Right cardiac atrium (tissue), 5 donors: Measurements from ENCODE around the gene NELL1. TPM values are rescaled to one million over a fixed set of nuclear protein-coding genes. Genes with fewer than 3 reads are reported as not detected.

Experiments used
- ATAC-seq, 2 donors: fragments of 200-7000 bp; cut with Tn5 transposase; one replicate each; pipeline versions ENCODE4 v1.8.0 to v1.9.1; 2020; ENCODE audit warnings: moderate library complexity in 2 of 2, mild to moderate bottlenecking in 1 of 2
- DNase-seq, 3 donors: peaks; one replicate each; pipeline ENCODE4 v3.0.0-alpha.2; 2020
- H3K27ac ChIP-seq: one replicate; pipeline ENCODE4 v1.5.1; 2013; ENCODE audit warnings: mild to moderate bottlenecking, low read length, control low read depth, moderate library complexity
- H3K27me3 ChIP-seq: one replicate; pipeline ENCODE4 v1.6.1; 2013; ENCODE audit not compliant: control insufficient read depth, insufficient read depth
- H3K4me1 ChIP-seq: one replicate; pipeline ENCODE4 v1.6.1; 2013; ENCODE audit warnings: low read length; ENCODE audit not compliant: control insufficient read depth, insufficient read depth
- H3K4me3 ChIP-seq: one replicate; pipeline ENCODE4 v1.5.1; 2013; ENCODE audit warnings: low read length, control low read depth
- H3K9me3 ChIP-seq: one replicate; pipeline ENCODE4 v1.6.1; 2013; ENCODE audit warnings: low read length; ENCODE audit not compliant: control insufficient read depth
- WGBS: extraction: QIAGEN DNeasy Blood & Tissue Kit; methylation state at CpG from one replicate; pipeline ENCODE4 v1.1.7; 2013; 5-methylcytosine and 5-hydroxymethylcytosine counted together
- intact Hi-C, 4 donors: fragments of 100-400 bp; cut with DNase I; formaldehyde crosslinking; loops; one replicate each; pipeline versions ENCODE4 v1.11.0 to v1.14.0; 2022 to 2023
- polyA plus RNA-seq: library from polyadenylated mRNA; stranded (reverse); fragments of 200-250 nt; gene quantifications from one replicate; pipeline ENCODE4 v1.2.3, GENCODE V29; 2013
- total RNA-seq, 4 donors: library from RNA; stranded (reverse); fragmentation: NEBNext Ultra II Directional; extraction: Animal tissue kit (Norgen Biotek cat#: 25700); gene quantifications; one replicate each; pipeline ENCODE4 v1.2.1, GENCODE V29; 2021
- donor health status: healthy with polysubstance abuse.
- donor health status: DM: no; HTN: yes; CAD: no.
- donor health status: DM: no; HTN: no; CAD: no.
- donor health status: DM: no; HTN: yes; CAD: no; lungs with severe emphysema.
- donor health status: DM: yes; HTN: yes; CAD: no.

The NELL1 gene
- total and polyA plus RNA-seq, 5 donors, result 0.09 to 0.22 TPM; not detected in 3

DNA sequence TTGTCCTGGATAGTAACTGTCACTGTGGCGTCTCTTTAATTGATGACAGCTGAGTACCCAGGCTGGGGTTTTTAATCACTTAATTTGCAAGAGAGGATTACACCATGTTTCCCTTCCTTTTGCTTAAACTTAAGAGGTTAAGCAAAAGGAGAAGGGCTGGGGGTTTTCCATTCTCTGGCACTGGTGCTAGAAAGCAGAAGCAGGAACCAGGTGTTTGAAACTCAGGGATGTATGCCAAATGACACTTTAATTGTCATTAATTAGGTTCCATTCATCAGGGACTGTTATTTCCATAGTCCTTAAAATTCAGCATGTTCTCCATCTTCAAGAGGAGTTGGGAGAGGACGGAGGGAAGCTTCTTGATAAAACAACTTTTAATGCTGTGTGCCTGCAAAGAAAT, 746.2 kb downstream of the NELL1 start:
- intact Hi-C loops, result no loop called here
- DNase-seq, result no peak
- H3K4me3 ChIP-seq, result no peak overlapping the region

DNA sequence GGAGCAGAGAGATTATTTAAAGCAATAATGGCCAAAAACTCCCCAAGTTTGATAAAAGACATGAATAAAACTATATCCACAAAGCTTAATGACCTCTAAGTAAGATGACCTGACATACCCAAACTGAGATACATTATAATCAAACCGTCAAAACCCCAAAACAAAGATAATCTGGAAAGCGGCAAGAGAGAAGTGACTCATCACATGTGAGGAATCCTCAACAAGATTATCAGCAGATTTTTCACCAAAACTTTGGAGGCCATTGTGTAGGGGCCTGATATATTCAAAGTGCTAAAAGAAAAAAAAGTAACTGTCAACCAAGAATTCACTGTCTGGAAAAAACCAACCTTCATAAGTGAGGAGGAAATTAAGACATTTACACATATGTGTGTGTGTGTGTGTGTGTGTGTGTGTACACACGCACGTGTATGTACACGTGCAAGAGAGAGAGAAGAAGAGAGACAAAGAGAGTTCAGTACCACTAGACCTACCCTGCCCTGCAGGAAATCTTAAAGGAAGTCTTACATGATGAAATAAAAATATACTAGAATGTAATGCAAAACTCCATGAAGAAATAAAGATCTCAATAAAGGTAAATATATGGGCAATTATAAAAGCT, 752.4 kb downstream of the NELL1 start:
- Histone ChIP-seq H3K27ac (no peak overlapping the region), H3K9me3 (no peaks in the 10 kb centered on the region), H3K27me3 (no peaks in the 10 kb centered on the region), H3K4me1 (no peaks in the 10 kb centered on the region), H3K4me3 (no peak overlapping the region)
- 64% methylated on average over 5 of the region's 5 CpGs for WGBS
- ATAC-seq, result no peak
- intact Hi-C loops, result no loop called here
- no peak for DNase-seq

More for the DNA sequence above, 746.2 kb downstream of the NELL1 start:
- ATAC-seq, result no peak
- Histone ChIP-seq H3K4me1 (no peaks in the 10 kb centered on the region), H3K27ac (no peak overlapping the region), H3K9me3 (peaks cover under 1% of the 10 kb centered on the region), H3K27me3 (no peaks in the 10 kb centered on the region)
- 54% methylated on average over 2 of the region's 2 CpGs for WGBS

DNA sequence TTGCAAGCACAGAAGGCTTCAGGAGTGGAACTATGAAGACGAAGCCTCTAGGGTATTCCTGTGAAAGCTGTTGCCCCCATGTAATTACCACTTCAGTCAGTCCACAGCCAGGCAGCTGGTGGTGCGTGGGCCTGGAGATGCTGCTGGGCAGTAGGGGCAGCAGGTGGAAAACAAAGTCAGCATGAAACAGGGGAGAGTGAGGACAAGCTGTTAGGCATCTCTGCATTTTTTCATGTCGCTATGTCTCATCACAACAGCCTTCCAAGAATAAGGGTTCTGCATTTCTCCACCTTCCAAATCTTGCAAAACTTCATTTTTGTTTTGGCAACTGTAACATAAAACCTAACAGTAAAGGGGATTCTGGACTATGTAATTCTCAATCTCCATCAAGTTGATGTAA, 757.5 kb downstream of the NELL1 start:
- 69% methylated on average over 3 of the region's 3 CpGs for WGBS
- no peak overlapping the region for H3K27ac ChIP-seq
- ATAC-seq, result no peak
- H3K27me3 ChIP-seq, result no peaks in the 10 kb centered on the region
- no peaks in the 10 kb centered on the region for H3K4me1 ChIP-seq
- H3K4me3 ChIP-seq, result no peak overlapping the region
- intact Hi-C loops, result no loop called here
- H3K9me3 ChIP-seq, result no peaks in the 10 kb centered on the region
- DNase-seq, result no peak

GRCh38 chr11:21427726-21428125, 758.3 kb downstream of the NELL1 start:
- Histone ChIP-seq H3K9me3 (no peaks in the 10 kb centered on the region), H3K27ac (no peak overlapping the region), H3K4me3 (no peak overlapping the region), H3K4me1 (no peaks in the 10 kb centered on the region), H3K27me3 (no peaks in the 10 kb centered on the region)
- WGBS, result 55% methylated on average over 1 of the region's 1 CpG
- DNase-seq (no peak), ATAC-seq (no peak)
- intact Hi-C loops, result no loop called here

- H3K4me1 ChIP-seq, result no peaks in the 10 kb centered on the region
- intact Hi-C loops, result no loop called here
Measured at GRCh38 chr11:21428796-21429195, 759.4 kb downstream of the NELL1 start.

DNA sequence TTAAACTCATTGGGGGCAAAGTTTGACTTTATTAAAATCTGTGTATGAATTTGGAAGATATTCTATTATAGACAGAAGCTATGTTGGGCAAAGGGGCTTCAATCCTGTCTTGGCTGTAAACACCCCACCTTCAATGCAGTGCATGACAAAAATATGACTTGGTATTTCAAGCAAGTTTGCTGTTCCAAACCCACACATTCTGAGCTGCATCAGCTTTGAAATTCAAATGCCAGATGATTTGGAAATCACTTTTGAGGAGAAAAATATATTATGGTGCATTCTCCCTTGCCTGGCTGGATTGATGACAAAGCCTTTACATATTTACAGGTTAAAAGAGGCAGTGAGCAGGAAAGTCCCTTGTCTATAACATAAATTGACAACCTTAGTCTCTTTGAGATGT, 760.0 kb downstream of the NELL1 start:
- DNase-seq (no peak), ATAC-seq (no peak)
- no peak overlapping the region for H3K27ac ChIP-seq
- intact Hi-C loops, result no loop called here
- H3K27me3 ChIP-seq, result no peaks in the 10 kb centered on the region
- H3K9me3 ChIP-seq, result no peaks in the 10 kb centered on the region
- H3K4me1 ChIP-seq, result no peaks in the 10 kb centered on the region
- H3K4me3 ChIP-seq, result no peak overlapping the region

More at GRCh38 chr11:21428796-21429195, 759.4 kb downstream of the NELL1 start:
- H3K9me3 ChIP-seq, result no peaks in the 10 kb centered on the region
- no peaks in the 10 kb centered on the region for H3K27me3 ChIP-seq
- H3K27ac ChIP-seq, result no peak overlapping the region
- DNase-seq (no peak), ATAC-seq (no peak)
- no peak overlapping the region for H3K4me3 ChIP-seq
- WGBS, result 59% methylated on average over 1 of the region's 1 CpG

DNA sequence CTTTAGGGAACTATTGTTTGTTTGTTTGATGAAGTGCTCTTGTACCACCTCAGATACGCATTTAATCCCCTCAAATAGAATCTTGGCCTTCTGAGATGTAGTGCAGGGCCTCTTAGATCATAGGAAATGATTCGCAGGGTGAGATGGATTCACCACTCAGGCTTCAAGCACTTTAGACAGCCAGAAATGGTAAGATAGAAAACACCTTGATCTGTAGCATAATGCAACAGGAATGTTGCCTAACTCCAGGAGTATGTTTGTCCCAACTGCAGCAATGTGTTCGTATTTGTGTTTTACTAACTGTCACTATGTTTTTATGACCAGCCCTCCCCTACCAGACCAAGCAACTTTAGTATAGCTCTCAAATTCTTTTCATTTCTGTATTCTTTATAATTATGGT, 761.2 kb downstream of the NELL1 start:
- intact Hi-C loops, result no loop called here
- DNase-seq, result no peak
- WGBS, result 75% methylated on average over 3 of the region's 3 CpGs
- Histone ChIP-seq H3K27ac (no peak overlapping the region), H3K27me3 (no peaks in the 10 kb centered on the region), H3K4me3 (no peak overlapping the region), H3K4me1 (no peaks in the 10 kb centered on the region), H3K9me3 (no peaks in the 10 kb centered on the region)
- ATAC-seq, result no peak

- WGBS, result 77% methylated on average over 2 of the region's 2 CpGs
- Histone ChIP-seq H3K4me3 (no peak overlapping the region), H3K27me3 (no peaks in the 10 kb centered on the region), H3K27ac (no peak overlapping the region), H3K4me1 (no peaks in the 10 kb centered on the region), H3K9me3 (peaks cover 2% of the 10 kb centered on the region)
- no peak for DNase-seq
- intact Hi-C loops, result no loop called here
- ATAC-seq, result no peak
Measured at GRCh38 chr11:21446939-21447590, 777.7 kb downstream of the NELL1 start.

DNA sequence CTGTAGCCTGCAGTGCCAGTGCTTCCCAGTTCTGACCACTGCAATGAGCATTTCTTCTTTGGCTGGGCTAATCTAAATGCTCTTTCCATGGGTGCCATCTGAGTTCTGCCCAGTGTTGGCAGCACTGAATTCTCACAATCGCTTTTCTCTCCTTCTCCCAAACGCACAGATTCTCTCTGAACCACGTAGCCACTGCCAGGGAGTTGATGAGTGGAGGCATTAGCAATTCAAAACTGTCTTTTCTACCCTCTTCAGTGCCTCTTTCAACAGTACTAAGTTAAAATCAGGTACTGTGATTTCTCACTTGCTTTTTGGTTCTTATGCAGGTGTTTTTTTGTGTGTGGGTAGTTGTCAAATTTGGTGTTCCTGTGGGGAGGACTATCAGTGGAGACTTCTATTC, 778.5 kb downstream of the NELL1 start:
- H3K4me3 ChIP-seq, result no peak overlapping the region
- DNase-seq, result no peak
- no peak overlapping the region for H3K27ac ChIP-seq
- 69% methylated on average over 3 of the region's 3 CpGs for WGBS
- H3K9me3 ChIP-seq, result peaks cover 2% of the 10 kb centered on the region
- intact Hi-C loops, result no loop called here
- no peak for ATAC-seq
- H3K27me3 ChIP-seq, result no peaks in the 10 kb centered on the region
- no peaks in the 10 kb centered on the region for H3K4me1 ChIP-seq

- Histone ChIP-seq H3K9me3 (no peaks in the 10 kb centered on the region), H3K4me1 (no peaks in the 10 kb centered on the region), H3K27ac (no peak overlapping the region), H3K27me3 (no peaks in the 10 kb centered on the region), H3K4me3 (no peak overlapping the region)
- no peak for DNase-seq
- intact Hi-C loops, result no loop called here
- 54% methylated on average over 1 of the region's 1 CpG for WGBS
- ATAC-seq, result no peak
Measured at GRCh38 chr11:21456186-21456585, 786.8 kb downstream of the NELL1 start.

DNA sequence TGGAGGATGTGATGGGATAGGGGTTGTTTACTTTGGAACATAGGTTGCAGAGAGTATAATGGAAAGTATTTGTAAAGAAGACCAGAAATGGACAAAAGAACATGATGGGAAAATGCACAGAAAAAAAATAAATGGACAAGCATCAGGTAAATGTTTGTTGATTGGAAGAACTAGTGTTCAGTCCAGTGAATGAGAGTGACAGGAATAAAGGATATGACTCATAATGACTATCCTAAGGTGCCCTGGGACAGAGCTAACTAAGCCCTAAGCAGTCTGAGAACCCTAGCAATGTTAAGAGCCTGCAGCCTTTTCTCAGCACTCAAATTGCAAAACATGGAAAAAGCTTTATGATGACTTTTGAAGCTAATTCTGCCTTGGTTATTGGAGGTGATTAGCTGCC, 790.7 kb downstream of the NELL1 start:
- intact Hi-C loops, result no loop called here
- H3K4me1 ChIP-seq, result no peaks in the 10 kb centered on the region
- no peaks in the 10 kb centered on the region for H3K9me3 ChIP-seq
- ATAC-seq, result no peak
- no peak for DNase-seq
- no peak overlapping the region for H3K4me3 ChIP-seq
- H3K27ac ChIP-seq, result no peak overlapping the region
- H3K27me3 ChIP-seq, result no peaks in the 10 kb centered on the region

DNA sequence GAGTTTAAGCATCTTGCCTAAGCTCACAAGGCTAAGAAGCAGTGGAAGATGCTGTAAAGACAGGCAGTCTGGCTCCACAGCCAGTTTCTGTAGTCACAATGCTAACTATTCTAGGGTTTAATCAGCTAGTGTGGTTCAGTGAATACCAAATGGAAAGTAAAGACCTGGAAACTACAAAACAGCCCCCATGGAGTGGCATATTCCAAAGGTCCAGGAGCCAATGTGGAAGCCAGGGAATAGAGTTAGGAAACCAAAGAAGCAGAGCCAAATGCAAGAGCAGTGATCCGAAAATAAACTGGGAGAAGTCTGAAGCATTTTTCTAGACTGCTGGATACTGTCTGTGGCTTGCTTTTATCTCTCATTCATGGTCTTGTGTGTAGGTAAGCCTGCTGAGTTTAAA, 792.3 kb downstream of the NELL1 start:
- Histone ChIP-seq H3K27ac (no peak overlapping the region), H3K9me3 (no peaks in the 10 kb centered on the region), H3K27me3 (no peaks in the 10 kb centered on the region), H3K4me3 (no peak overlapping the region), H3K4me1 (no peaks in the 10 kb centered on the region)
- no peak for DNase-seq
- ATAC-seq, result no peak
- intact Hi-C loops, result no loop called here
- 54% methylated on average over 1 of the region's 1 CpG for WGBS
